GM18517 (cell line): ENCODE results near the gene LIN7A.

Experiments
- ATAC-seq: cut with Tn5 transposase; IDR thresholded peaks from one replicate; pipeline ENCODE4 v1.9.1; 2021; ENCODE audit warnings: mild to moderate bottlenecking, moderate library complexity; ENCODE audit not compliant: unreplicated experiment

LIN7A gene

GRCh38 chr12:80766210-80766609 is 171.5 kb downstream of the LIN7A start:
- ATAC-seq, result no peak

GRCh38 chr12:80763874-80764273 is 173.9 kb downstream of the LIN7A start:
- ATAC-seq, result peak; percentile 35

GRCh38 chr12:80761838-80762237 is 175.9 kb downstream of the LIN7A start:
- ATAC-seq, result no peak

- ATAC-seq, result peak; percentile 85
Observed at GRCh38 chr12:80756875-80757274, 180.9 kb downstream of the LIN7A start.

- ATAC-seq, result no peak
Observed at GRCh38 chr12:80754274-80754673, 183.5 kb downstream of the LIN7A start.

- no peak for ATAC-seq
Observed at GRCh38 chr12:80752464-80752863, 185.3 kb downstream of the LIN7A start.

- no peak for ATAC-seq
Observed at GRCh38 chr12:80749456-80749855, 188.3 kb downstream of the LIN7A start.

GRCh38 chr12:80747800-80748199 is 189.9 kb downstream of the LIN7A start:
- no peak for ATAC-seq

GRCh38 chr12:80745851-80746505 is 191.8 kb downstream of the LIN7A start:
- no peak for ATAC-seq
